Measurements from ENCODE around the gene RNF181. TPM values are rescaled to one million over a fixed set of nuclear protein-coding genes. Genes with fewer than 3 reads are reported as not detected.

Gene RNF181
- total and polyA plus RNA-seq, 2 of the 13 experiments (the other 11 are each of a cell fraction or from before 2014, with no cell fraction given), result 224 to 578 TPM

GRCh38 chr2:85577386-85578242, 17.9 kb upstream of the RNF181 start, which contains the start of gene VAMP8 (continued):
- TF ChIP-seq ZFP36 (IDR thresholded peaks at IDR 0.05; ENCODE audit: borderline replicate concordance, low read depth, low read length, partially characterized antibody) (peak; percentile 62), ELF4 (CRISPR knock-in tag; IDR thresholded peaks at IDR 0.05; ENCODE audit: borderline replicate concordance) (0 out of 2 replicates have a peak, but pooled peaks have one; percentile 4), REL (CRISPR knock-in tag; conservative IDR thresholded peaks at IDR 0.05) (no peak), SOX6 (IDR thresholded peaks at IDR 0.05) (no peak), SOX6 (CRISPR knock-in tag; IDR thresholded peaks at IDR 0.05) (0 out of 2 replicates have a peak, but pooled peaks have one; percentile 10), KLF11 (CRISPR knock-in tag; IDR thresholded peaks at IDR 0.05) (no peak; the same call in 1 of the 2 replicates), MIER2 (CRISPR knock-in tag; IDR thresholded peaks at IDR 0.05) (no peak; the same call in 1 of the 2 replicates), AGO1 (IDR thresholded peaks at IDR 0.05; ENCODE audit: low read depth, low read length, poor library complexity, severe bottlenecking) (peak; percentile 42), ZNF691 (CRISPR knock-in tag; IDR thresholded peaks at IDR 0.05; ENCODE audit: borderline replicate concordance, low read depth) (no peak; the same call in 1 of the 2 replicates), NFATC3 (CRISPR knock-in tag; IDR thresholded peaks at IDR 0.05) (no peak; the same call in 1 of the 2 replicates), CBX1 (IDR thresholded peaks at IDR 0.05; ENCODE audit: low read depth) (no peak), ZNF724P (CRISPR knock-in tag; IDR thresholded peaks at IDR 0.05; ENCODE audit: borderline replicate concordance) (no peak), THRA (CRISPR knock-in tag; IDR thresholded peaks at IDR 0.05; ENCODE audit: borderline replicate concordance) (no peak), ZBTB43 (CRISPR knock-in tag; conservative IDR thresholded peaks at IDR 0.05) (no peak), ZNF614 (CRISPR knock-in tag; IDR thresholded peaks at IDR 0.05; ENCODE audit: borderline replicate concordance) (no peak), ZNF788 (CRISPR knock-in tag; IDR thresholded peaks at IDR 0.05; ENCODE audit: borderline replicate concordance) (peak; percentile 49; the same call in 1 of the 2 replicates), TBL1XR1 (IDR thresholded peaks at IDR 0.05; ENCODE audit: borderline replicate concordance, low read length, partially characterized antibody) (no peak)
- TF ChIP-seq, protein P1, sequence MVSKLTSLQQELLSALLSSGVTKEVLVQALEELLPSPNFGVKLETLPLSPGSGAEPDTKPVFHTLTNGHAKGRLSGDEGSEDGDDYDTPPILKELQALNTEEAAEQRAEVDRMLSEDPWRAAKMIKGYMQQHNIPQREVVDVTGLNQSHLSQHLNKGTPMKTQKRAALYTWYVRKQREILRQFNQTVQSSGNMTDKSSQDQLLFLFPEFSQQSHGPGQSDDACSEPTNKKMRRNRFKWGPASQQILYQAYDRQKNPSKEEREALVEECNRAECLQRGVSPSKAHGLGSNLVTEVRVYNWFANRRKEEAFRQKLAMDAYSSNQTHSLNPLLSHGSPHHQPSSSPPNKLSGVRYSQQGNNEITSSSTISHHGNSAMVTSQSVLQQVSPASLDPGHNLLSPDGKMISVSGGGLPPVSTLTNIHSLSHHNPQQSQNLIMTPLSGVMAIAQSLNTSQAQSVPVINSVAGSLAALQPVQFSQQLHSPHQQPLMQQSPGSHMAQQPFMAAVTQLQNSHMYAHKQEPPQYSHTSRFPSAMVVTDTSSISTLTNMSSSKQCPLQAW (CRISPR knock-in tag; IDR thresholded peaks at IDR 0.05), result peak; percentile 64; the same call in 1 of the 2 replicates
- TF ChIP-seq, protein P2, sequence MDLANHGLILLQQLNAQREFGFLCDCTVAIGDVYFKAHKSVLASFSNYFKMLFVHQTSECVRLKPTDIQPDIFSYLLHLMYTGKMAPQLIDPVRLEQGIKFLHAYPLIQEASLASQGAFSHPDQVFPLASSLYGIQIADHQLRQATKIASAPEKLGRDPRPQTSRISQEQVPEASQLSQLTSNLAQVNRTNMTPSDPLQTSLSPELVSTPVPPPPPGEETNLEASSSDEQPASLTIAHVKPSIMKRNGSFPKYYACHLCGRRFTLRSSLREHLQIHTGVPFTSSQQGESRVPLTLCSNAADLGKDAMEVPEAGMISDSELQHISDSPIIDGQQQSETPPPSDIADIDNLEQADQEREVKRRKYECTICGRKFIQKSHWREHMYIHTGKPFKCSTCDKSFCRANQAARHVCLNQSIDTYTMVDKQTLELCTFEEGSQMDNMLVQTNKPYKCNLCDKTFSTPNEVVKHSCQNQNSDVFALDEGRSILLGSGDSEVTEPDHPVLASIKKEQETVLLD (CRISPR knock-in tag; IDR thresholded peaks at IDR 0.05; ENCODE audit: low read depth), result no peak
